ENCODE measurements around the gene C9orf50.
A peak's percentile ranks its signal among the peaks of the same experiment; 100 is the strongest.

Gene C9orf50

GRCh38 chr9:129567329-129567728 lies 53.6 kb downstream of the C9orf50 start:
- no peaks in the 10 kb centered on the region for H3K36me3 ChIP-seq (ENCODE audit: control insufficient read depth, insufficient read depth, low read length)
- peak overlapping the region; percentile 42 for H3K4me3 ChIP-seq (ENCODE audit: extremely low read depth, insufficient read depth, low read length, poor library complexity, severe bottlenecking)
- no peak overlapping the region for H3K27ac ChIP-seq (ENCODE audit: low read depth, low read length, severe bottlenecking)
- WGBS, 2 experiments (ENCODE audit: insufficient coverage in 2 of 2) = 77 to 85% methylated on average over 6 to 9 of the region's 10 CpGs
- peaks cover 26% of the 10 kb centered on the region for H3K4me1 ChIP-seq (ENCODE audit: control insufficient read depth, insufficient read depth, low read length, poor library complexity, severe bottlenecking)
- no peaks in the 10 kb centered on the region for H3K9me3 ChIP-seq (ENCODE audit: control insufficient read depth, low read length)

GRCh38 chr9:129566563-129567266 lies 54.2 kb downstream of the C9orf50 start:
- 89 to 91% methylated on average over 19 to 20 of the region's 25 CpGs for WGBS, 2 experiments (ENCODE audit: insufficient coverage in 2 of 2)
- Histone ChIP-seq H3K4me1 (ENCODE audit: control insufficient read depth, insufficient read depth, low read length, poor library complexity, severe bottlenecking) (peaks cover 32% of the 10 kb centered on the region), H3K9me3 (ENCODE audit: control insufficient read depth, low read length) (no peaks in the 10 kb centered on the region), H3K27ac (ENCODE audit: low read depth, low read length, severe bottlenecking) (no peak overlapping the region), H3K4me3 (ENCODE audit: extremely low read depth, insufficient read depth, low read length, poor library complexity, severe bottlenecking) (no peak overlapping the region), H3K36me3 (ENCODE audit: control insufficient read depth, insufficient read depth, low read length) (no peaks in the 10 kb centered on the region)

GRCh38 chr9:129562917-129563316 lies 58.0 kb downstream of the C9orf50 start:
- 91 to 92% methylated on average over 7 to 8 of the region's 8 CpGs for WGBS, 2 experiments (ENCODE audit: insufficient coverage in 2 of 2)
- Histone ChIP-seq H3K4me1 (ENCODE audit: control insufficient read depth, insufficient read depth, low read length, poor library complexity, severe bottlenecking) (peaks cover 17% of the 10 kb centered on the region), H3K9me3 (ENCODE audit: control insufficient read depth, low read length) (no peaks in the 10 kb centered on the region), H3K27ac (ENCODE audit: low read depth, low read length, severe bottlenecking) (peak overlapping the region; percentile 29), H3K4me3 (ENCODE audit: extremely low read depth, insufficient read depth, low read length, poor library complexity, severe bottlenecking) (no peak overlapping the region), H3K36me3 (ENCODE audit: control insufficient read depth, insufficient read depth, low read length) (no peaks in the 10 kb centered on the region)

GRCh38 chr9:129562514-129562913 lies 58.4 kb downstream of the C9orf50 start:
- 84 to 87% methylated on average over 9 to 10 of the region's 12 CpGs for WGBS, 2 experiments (ENCODE audit: insufficient coverage in 2 of 2)
- Histone ChIP-seq H3K36me3 (ENCODE audit: control insufficient read depth, insufficient read depth, low read length) (no peaks in the 10 kb centered on the region), H3K4me1 (ENCODE audit: control insufficient read depth, insufficient read depth, low read length, poor library complexity, severe bottlenecking) (peaks cover 20% of the 10 kb centered on the region), H3K4me3 (ENCODE audit: extremely low read depth, insufficient read depth, low read length, poor library complexity, severe bottlenecking) (no peak overlapping the region), H3K27ac (ENCODE audit: low read depth, low read length, severe bottlenecking) (peak overlapping the region; percentile 29), H3K9me3 (ENCODE audit: control insufficient read depth, low read length) (no peaks in the 10 kb centered on the region)
